HepG2 (cell line): Measurements from ENCODE around the gene RAB39A.

Source experiments
- BRCA1 ChIP-seq: sonication (generic); formaldehyde crosslinking; IDR thresholded peaks from 2 replicates; pipeline ENCODE4 v1.4.0; 2020; ENCODE audit warnings: missing genetic modification reagents
- TF ChIP-seq, protein P1 (sequence below), 2 experiments: IDR thresholded peaks; 2 replicates each; pipeline ENCODE4 v1.6.1; 2011 to 2012; ENCODE audit warnings: low read length in 2 of 2, borderline replicate concordance in 1 of 2, low read depth in 1 of 2, mild to moderate bottlenecking in 1 of 2, moderate library complexity in 1 of 2
- TF ChIP-seq, protein P2 (sequence below): sonication (generic); formaldehyde crosslinking; IDR thresholded peaks from 2 replicates; pipeline ENCODE4 v1.5.0; 2020; ENCODE audit warnings: mild to moderate bottlenecking, missing genetic modification reagents, moderate library complexity
- TF ChIP-seq, protein P3 (sequence below): IDR thresholded peaks from 2 replicates; pipeline ENCODE4 v1.6.1; 2016; ENCODE audit warnings: low read depth, borderline replicate concordance

DNA sequence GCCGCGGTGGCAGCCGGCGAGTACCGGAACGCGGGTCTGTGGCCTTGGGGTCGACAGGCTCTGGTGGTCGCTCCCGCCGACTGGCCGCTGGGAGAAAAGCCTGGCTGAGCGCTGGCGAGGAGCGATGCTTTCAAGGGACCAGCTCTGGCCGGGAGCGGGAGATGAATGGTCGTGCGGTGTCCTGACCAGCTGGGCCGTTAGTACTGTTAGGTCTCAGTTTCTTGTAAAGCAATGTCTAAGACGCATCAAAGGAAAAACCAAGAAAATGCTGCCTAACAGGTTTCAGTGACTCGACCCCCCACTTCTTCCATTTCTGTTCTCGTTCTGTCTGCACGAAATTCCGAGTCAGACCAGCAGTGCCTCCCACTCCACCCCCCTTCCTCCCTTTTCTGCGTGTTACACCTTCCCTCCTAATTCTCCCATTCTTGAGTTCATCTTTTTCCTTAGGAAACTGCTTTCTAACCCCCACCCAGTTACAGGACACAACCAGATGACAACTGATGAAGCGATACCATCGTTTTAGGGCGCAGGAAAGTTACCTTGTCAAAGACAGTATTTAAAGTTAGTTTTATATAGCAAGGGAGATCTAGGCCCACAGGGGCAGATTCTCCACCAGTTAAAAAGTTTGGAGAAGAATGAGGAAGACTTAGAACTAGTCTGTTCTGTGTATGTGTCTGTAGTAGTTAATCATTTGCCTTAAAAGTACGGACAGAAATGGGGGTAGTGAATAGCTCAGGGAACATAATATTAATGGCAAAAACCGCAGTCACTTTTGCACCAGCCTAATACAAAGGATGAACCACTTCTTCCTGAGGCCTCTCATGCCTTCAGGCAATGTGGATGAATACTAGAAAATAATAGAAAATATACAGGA, 81.5 kb downstream of the RAB39A start:
- TF ChIP-seq BRCA1, result peak; percentile 14; the same call in 1 of the 2 replicates
- TF ChIP-seq, protein P1, sequence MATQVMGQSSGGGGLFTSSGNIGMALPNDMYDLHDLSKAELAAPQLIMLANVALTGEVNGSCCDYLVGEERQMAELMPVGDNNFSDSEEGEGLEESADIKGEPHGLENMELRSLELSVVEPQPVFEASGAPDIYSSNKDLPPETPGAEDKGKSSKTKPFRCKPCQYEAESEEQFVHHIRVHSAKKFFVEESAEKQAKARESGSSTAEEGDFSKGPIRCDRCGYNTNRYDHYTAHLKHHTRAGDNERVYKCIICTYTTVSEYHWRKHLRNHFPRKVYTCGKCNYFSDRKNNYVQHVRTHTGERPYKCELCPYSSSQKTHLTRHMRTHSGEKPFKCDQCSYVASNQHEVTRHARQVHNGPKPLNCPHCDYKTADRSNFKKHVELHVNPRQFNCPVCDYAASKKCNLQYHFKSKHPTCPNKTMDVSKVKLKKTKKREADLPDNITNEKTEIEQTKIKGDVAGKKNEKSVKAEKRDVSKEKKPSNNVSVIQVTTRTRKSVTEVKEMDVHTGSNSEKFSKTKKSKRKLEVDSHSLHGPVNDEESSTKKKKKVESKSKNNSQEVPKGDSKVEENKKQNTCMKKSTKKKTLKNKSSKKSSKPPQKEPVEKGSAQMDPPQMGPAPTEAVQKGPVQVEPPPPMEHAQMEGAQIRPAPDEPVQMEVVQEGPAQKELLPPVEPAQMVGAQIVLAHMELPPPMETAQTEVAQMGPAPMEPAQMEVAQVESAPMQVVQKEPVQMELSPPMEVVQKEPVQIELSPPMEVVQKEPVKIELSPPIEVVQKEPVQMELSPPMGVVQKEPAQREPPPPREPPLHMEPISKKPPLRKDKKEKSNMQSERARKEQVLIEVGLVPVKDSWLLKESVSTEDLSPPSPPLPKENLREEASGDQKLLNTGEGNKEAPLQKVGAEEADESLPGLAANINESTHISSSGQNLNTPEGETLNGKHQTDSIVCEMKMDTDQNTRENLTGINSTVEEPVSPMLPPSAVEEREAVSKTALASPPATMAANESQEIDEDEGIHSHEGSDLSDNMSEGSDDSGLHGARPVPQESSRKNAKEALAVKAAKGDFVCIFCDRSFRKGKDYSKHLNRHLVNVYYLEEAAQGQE (IDR thresholded peaks at IDR 0.05; ENCODE audit: borderline replicate concordance in 1 of 2, low read depth in 1 of 2, low read length in 2 of 2), result no peak
- TF ChIP-seq, protein P2, sequence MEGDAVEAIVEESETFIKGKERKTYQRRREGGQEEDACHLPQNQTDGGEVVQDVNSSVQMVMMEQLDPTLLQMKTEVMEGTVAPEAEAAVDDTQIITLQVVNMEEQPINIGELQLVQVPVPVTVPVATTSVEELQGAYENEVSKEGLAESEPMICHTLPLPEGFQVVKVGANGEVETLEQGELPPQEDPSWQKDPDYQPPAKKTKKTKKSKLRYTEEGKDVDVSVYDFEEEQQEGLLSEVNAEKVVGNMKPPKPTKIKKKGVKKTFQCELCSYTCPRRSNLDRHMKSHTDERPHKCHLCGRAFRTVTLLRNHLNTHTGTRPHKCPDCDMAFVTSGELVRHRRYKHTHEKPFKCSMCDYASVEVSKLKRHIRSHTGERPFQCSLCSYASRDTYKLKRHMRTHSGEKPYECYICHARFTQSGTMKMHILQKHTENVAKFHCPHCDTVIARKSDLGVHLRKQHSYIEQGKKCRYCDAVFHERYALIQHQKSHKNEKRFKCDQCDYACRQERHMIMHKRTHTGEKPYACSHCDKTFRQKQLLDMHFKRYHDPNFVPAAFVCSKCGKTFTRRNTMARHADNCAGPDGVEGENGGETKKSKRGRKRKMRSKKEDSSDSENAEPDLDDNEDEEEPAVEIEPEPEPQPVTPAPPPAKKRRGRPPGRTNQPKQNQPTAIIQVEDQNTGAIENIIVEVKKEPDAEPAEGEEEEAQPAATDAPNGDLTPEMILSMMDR (CRISPR knock-in tag), result no peak
- TF ChIP-seq, protein P3, sequence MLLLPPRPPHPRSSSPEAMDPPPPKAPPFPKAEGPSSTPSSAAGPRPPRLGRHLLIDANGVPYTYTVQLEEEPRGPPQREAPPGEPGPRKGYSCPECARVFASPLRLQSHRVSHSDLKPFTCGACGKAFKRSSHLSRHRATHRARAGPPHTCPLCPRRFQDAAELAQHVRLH (CRISPR knock-in tag), result no peak
